H9 (cell line): ENCODE data around the gene HNRNPD. TPM values are rescaled to one million over a fixed set of nuclear protein-coding genes. Genes with fewer than 3 reads are reported as not detected.
"Not testable (repeated sequence)": the region's sequence is repeated elsewhere in the genome, so short reads cannot be mapped to it uniquely, and the experiment has no call there.

ENCODE experiments used
- DNase-seq: peaks from one replicate; pipeline ENCODE4 v3.0.0-alpha.2; 2017
- H2AFZ ChIP-seq: one replicate; pipeline ENCODE4 v1.6.1; 2013; ENCODE audit warnings: mild to moderate bottlenecking, low read length, control low read depth, moderate library complexity
- H2AK5ac ChIP-seq: 2 replicates; pipeline ENCODE4 v1.6.1; 2013; ENCODE audit warnings: low read length, control low read depth, mixed read lengths; ENCODE audit not compliant: insufficient read length
- H2BK120ac ChIP-seq: one replicate; pipeline ENCODE4 v1.6.1; 2013; ENCODE audit warnings: low read depth, mild to moderate bottlenecking, low read length, control low read depth, inconsistent platforms; ENCODE audit not compliant: poor library complexity, severe bottlenecking
- H2BK12ac ChIP-seq: 2 replicates; pipeline ENCODE4 v1.6.1; 2013; ENCODE audit warnings: low read length, control low read depth, mixed read lengths, low read depth; ENCODE audit not compliant: insufficient read length
- H2BK15ac ChIP-seq: 2 replicates; pipeline ENCODE4 v1.6.1; 2013; ENCODE audit warnings: low read depth, low read length, control low read depth
- H2BK20ac ChIP-seq: one replicate; pipeline ENCODE4 v1.6.1; 2013; ENCODE audit warnings: low read depth, mild to moderate bottlenecking, low read length, control low read depth, inconsistent platforms; ENCODE audit not compliant: poor library complexity, severe bottlenecking
- H2BK5ac ChIP-seq: 2 replicates; pipeline ENCODE4 v1.6.1; 2013; ENCODE audit warnings: low read length, control low read depth, mixed read lengths; ENCODE audit not compliant: insufficient read length
- H3K14ac ChIP-seq: 2 replicates; pipeline ENCODE4 v1.6.1; 2013; ENCODE audit warnings: low read length, control low read depth; ENCODE audit not compliant: insufficient read depth
- H3K18ac ChIP-seq: 2 replicates; pipeline ENCODE4 v1.6.1; 2013; ENCODE audit warnings: low read depth, mild to moderate bottlenecking, mixed read lengths, low read length, control low read depth; ENCODE audit not compliant: insufficient read length
- H3K23ac ChIP-seq: 2 replicates; pipeline ENCODE4 v1.6.1; 2013; ENCODE audit warnings: low read length, control low read depth, mixed read lengths, low read depth; ENCODE audit not compliant: insufficient read length
- H3K23me2 ChIP-seq: 2 replicates; pipeline ENCODE4 v1.6.1; 2013; ENCODE audit warnings: low read depth, mild to moderate bottlenecking, mixed read lengths, low read length, control low read depth; ENCODE audit not compliant: insufficient read length, poor library complexity, severe bottlenecking
- H3K27ac ChIP-seq: 2 replicates; pipeline ENCODE4 v1.5.1; 2013; ENCODE audit warnings: low read length, control low read depth, mixed read lengths, low read depth; ENCODE audit not compliant: insufficient read length
- H3K27me3 ChIP-seq: 2 replicates; pipeline ENCODE4 v1.6.1; 2013; ENCODE audit warnings: low read length, control low read depth, inconsistent platforms; ENCODE audit not compliant: insufficient read depth
- H3K4ac ChIP-seq: 2 replicates; pipeline ENCODE4 v1.6.1; 2013; ENCODE audit warnings: low read depth, mild to moderate bottlenecking, control low read depth, inconsistent platforms, low read length, moderate library complexity
- H3K4me1 ChIP-seq: 2 replicates; pipeline ENCODE4 v1.6.1; 2013; ENCODE audit warnings: low read length, control low read depth, inconsistent platforms; ENCODE audit not compliant: insufficient read depth
- H3K4me2 ChIP-seq: 2 replicates; pipeline ENCODE4 v1.6.1; 2013; ENCODE audit warnings: low read length, control low read depth, mixed read lengths; ENCODE audit not compliant: insufficient read length, insufficient read depth
- H3K56ac ChIP-seq: 2 replicates; pipeline ENCODE4 v1.6.1; 2013; ENCODE audit warnings: low read depth, mild to moderate bottlenecking, mixed read lengths, low read length, control low read depth; ENCODE audit not compliant: insufficient read length
- H3K79me1 ChIP-seq: 2 replicates; pipeline ENCODE4 v1.6.1; 2013; ENCODE audit warnings: low read depth, mild to moderate bottlenecking, moderate library complexity, low read length, control low read depth, inconsistent platforms; ENCODE audit not compliant: insufficient read depth, poor library complexity, severe bottlenecking
- H3K79me2 ChIP-seq: 2 replicates; pipeline ENCODE4 v1.6.1; 2013; ENCODE audit warnings: low read length, control low read depth, inconsistent platforms; ENCODE audit not compliant: insufficient read depth
- H3K9ac ChIP-seq: 2 replicates; pipeline ENCODE4 v1.6.1; 2013; ENCODE audit warnings: low read length, control low read depth, mixed read lengths; ENCODE audit not compliant: insufficient read length; ENCODE audit errors: extremely low read depth
- H3K9me3 ChIP-seq: one replicate; pipeline ENCODE4 v1.6.1; 2013; ENCODE audit warnings: low read depth, low read length, inconsistent platforms; ENCODE audit not compliant: control insufficient read depth
- H3T11ph ChIP-seq: one replicate; pipeline ENCODE4 v1.6.1; 2013; ENCODE audit warnings: mild to moderate bottlenecking, low read length, control low read depth, inconsistent platforms
- H4K20me1 ChIP-seq: one replicate; pipeline ENCODE4 v1.6.1; 2013; ENCODE audit not compliant: control insufficient read depth, insufficient read length, insufficient read depth
- H4K5ac ChIP-seq: 2 replicates; pipeline ENCODE4 v1.6.1; 2013; ENCODE audit warnings: low read depth, mild to moderate bottlenecking, mixed read lengths, low read length, control low read depth; ENCODE audit not compliant: insufficient read length
- H4K8ac ChIP-seq: replicated peaks from 2 replicates; pipeline ENCODE4 v1.6.1; 2013; ENCODE audit warnings: low read length, control low read depth, mixed read lengths, low read depth; ENCODE audit not compliant: insufficient read length
- H4K91ac ChIP-seq: 2 replicates; pipeline ENCODE4 v1.6.1; 2013; ENCODE audit warnings: low read depth, mild to moderate bottlenecking, moderate library complexity, mixed read lengths, low read length, control low read depth; ENCODE audit not compliant: insufficient read length
- H3K27ac Mint-ChIP-seq, 3 experiments: 2 replicates in 2 of 3; 3 replicates in 1 of 3; pipeline ENCODE4 v1.8.0; 2020 to 2021; ENCODE audit warnings: mixed read lengths in 3 of 3, mild to moderate bottlenecking in 1 of 3, moderate library complexity in 1 of 3
- H3K27me3 Mint-ChIP-seq: 2 replicates; pipeline ENCODE4 v1.8.0; 2021; ENCODE audit warnings: low read depth, mild to moderate bottlenecking, moderate library complexity, mixed read lengths
- H3K36me3 Mint-ChIP-seq, 3 experiments: 2 replicates in 2 of 3; 3 replicates in 1 of 3; pipeline ENCODE4 v1.8.0; 2020 to 2021; ENCODE audit warnings: low read depth in 3 of 3, mixed read lengths in 3 of 3; ENCODE audit not compliant: insufficient read depth in 1 of 3
- H3K4me1 Mint-ChIP-seq, 2 experiments: 2 replicates each; pipeline ENCODE4 v1.8.0; 2020; ENCODE audit warnings: mixed read lengths in 2 of 2
- H3K4me3 Mint-ChIP-seq, 2 experiments: 2 replicates in 1 of 2; 3 replicates in 1 of 2; pipeline ENCODE4 v1.8.0; 2020 to 2021; ENCODE audit warnings: mild to moderate bottlenecking in 2 of 2, mixed read lengths in 2 of 2, moderate library complexity in 1 of 2
- H3K9me3 Mint-ChIP-seq, 2 experiments: 2 replicates in 1 of 2; 3 replicates in 1 of 2; pipeline ENCODE4 v1.8.0; 2020; ENCODE audit warnings: mild to moderate bottlenecking in 2 of 2, mixed read lengths in 2 of 2, moderate library complexity in 1 of 2
- CTCF ChIP-seq: fragments of 200-600 bp; sonication (generic); conservative IDR thresholded peaks from 3 replicates; pipeline ENCODE4 v1.8.0; 2021; ENCODE audit warnings: antibody characterized with exemption, mild to moderate bottlenecking
- WGBS: extraction: QIAGEN DNeasy Blood & Tissue Kit; methylation state at CpG from one replicate; pipeline ENCODE4 v1.1.7; 2013; ENCODE audit warnings: missing lambda C conversion rate, low lambda C conversion rate, mixed read lengths; ENCODE audit not compliant: insufficient read length; ENCODE audit errors: extremely low coverage; 5-methylcytosine and 5-hydroxymethylcytosine counted together
- total RNA-seq: library from RNA; stranded (reverse); gene quantifications from 2 replicates; pipeline ENCODE4 v1.2.1, GENCODE V29; 2021

Gene HNRNPD
- total RNA-seq, 1 experiment from 2014 or later = 611 TPM

GRCh38 chr4:82335043-82335442 lies 38.7 kb downstream of the HNRNPD start:
- Mint-ChIP-seq H3K9me3 (peaks cover 8 to 13% of the 10 kb centered on the region in 2 experiments; a peak in 4 of 5 replicates), H3K27me3 (peaks cover 6% of the 10 kb centered on the region), H3K36me3 (peaks cover 4 to 7% (median 4%) of the 10 kb centered on the region in 3 experiments; a peak in 6 of 7 replicates), H3K4me1 (no peaks in the 10 kb centered on the region), H3K27ac (no peak overlapping the region), H3K4me3 (no peak overlapping the region)
- no peaks in the 10 kb centered on the region for H3K23me2 ChIP-seq
- no peaks in the 10 kb centered on the region for H3K4me1 ChIP-seq
- H2BK12ac ChIP-seq = no peak overlapping the region
- no peak overlapping the region for H4K8ac ChIP-seq
- no peak overlapping the region for H2AFZ ChIP-seq
- no peak overlapping the region for H2BK15ac ChIP-seq
- H4K5ac ChIP-seq = no peak overlapping the region
- H2AK5ac ChIP-seq = no peak overlapping the region
- no peak overlapping the region for H3K4ac ChIP-seq
- no peak overlapping the region for H3K23ac ChIP-seq
- no peak overlapping the region for H3K14ac ChIP-seq
- no peak overlapping the region for H3K18ac ChIP-seq
- H3K4me2 ChIP-seq = no peak overlapping the region
- no peak overlapping the region for H2BK120ac ChIP-seq
- H3K79me1 ChIP-seq = no peaks in the 10 kb centered on the region
- no peak overlapping the region for H3K9ac ChIP-seq
- TF ChIP-seq CTCF = no peak
- H4K91ac ChIP-seq = no peak overlapping the region
- H2BK5ac ChIP-seq = no peak overlapping the region
- H3K9me3 ChIP-seq = no peaks in the 10 kb centered on the region
- H3K56ac ChIP-seq = no peak overlapping the region
- H2BK20ac ChIP-seq = no peak overlapping the region
- no peaks in the 10 kb centered on the region for H4K20me1 ChIP-seq
- H3T11ph ChIP-seq = no peak overlapping the region
- no peak overlapping the region for H3K27ac ChIP-seq
- H3K27me3 ChIP-seq = no peaks in the 10 kb centered on the region
- DNase-seq = no peak
- no peaks in the 10 kb centered on the region for H3K79me2 ChIP-seq

- not testable (repeated sequence) for H2BK20ac ChIP-seq, H2BK12ac ChIP-seq, H3K36me3 Mint-ChIP-seq, H4K5ac ChIP-seq, H4K8ac ChIP-seq, H3K4ac ChIP-seq, H3K79me2 ChIP-seq, H3K23ac ChIP-seq, H3K4me2 ChIP-seq, H3K27ac ChIP-seq, H3K14ac ChIP-seq, H3K56ac ChIP-seq, H3K4me3 Mint-ChIP-seq, H2BK5ac ChIP-seq, H3K27me3 Mint-ChIP-seq, H3K18ac ChIP-seq, H3K27ac Mint-ChIP-seq, H3K79me1 ChIP-seq, H2BK15ac ChIP-seq, H3K27me3 ChIP-seq, H3K9ac ChIP-seq, H2AK5ac ChIP-seq, DNase-seq, H3K23me2 ChIP-seq, H3K4me1 Mint-ChIP-seq, H2AFZ ChIP-seq, H3K9me3 ChIP-seq, H4K91ac ChIP-seq, H4K20me1 ChIP-seq, H2BK120ac ChIP-seq, H3K4me1 ChIP-seq, H3K9me3 Mint-ChIP-seq, H3T11ph ChIP-seq
- no CpG with 5 or more reads among the region's 9 CpGs for WGBS
Observed at GRCh38 chr4:82333641-82334040, 40.1 kb downstream of the HNRNPD start.
